Fibroblast of mammary gland (primary cell): Measurements from ENCODE around the gene MLH3.

Experiments
- DNase-seq: peaks from one replicate; pipeline ENCODE4 v3.0.0-alpha.2; 2010; ENCODE audit warnings: low read depth
- H3K4me3 ChIP-seq: 2 replicates; pipeline ENCODE4 v1.5.1; 2011; ENCODE audit warnings: low read depth, mild to moderate bottlenecking, low read length, moderate library complexity; ENCODE audit not compliant: control insufficient read depth
- CTCF ChIP-seq: conservative IDR thresholded peaks from 2 replicates; pipeline ENCODE4 v1.5.1; 2011; ENCODE audit warnings: low read depth, low read length, inconsistent platforms; ENCODE audit not compliant: control insufficient read depth, insufficient read depth

Gene MLH3

DNA sequence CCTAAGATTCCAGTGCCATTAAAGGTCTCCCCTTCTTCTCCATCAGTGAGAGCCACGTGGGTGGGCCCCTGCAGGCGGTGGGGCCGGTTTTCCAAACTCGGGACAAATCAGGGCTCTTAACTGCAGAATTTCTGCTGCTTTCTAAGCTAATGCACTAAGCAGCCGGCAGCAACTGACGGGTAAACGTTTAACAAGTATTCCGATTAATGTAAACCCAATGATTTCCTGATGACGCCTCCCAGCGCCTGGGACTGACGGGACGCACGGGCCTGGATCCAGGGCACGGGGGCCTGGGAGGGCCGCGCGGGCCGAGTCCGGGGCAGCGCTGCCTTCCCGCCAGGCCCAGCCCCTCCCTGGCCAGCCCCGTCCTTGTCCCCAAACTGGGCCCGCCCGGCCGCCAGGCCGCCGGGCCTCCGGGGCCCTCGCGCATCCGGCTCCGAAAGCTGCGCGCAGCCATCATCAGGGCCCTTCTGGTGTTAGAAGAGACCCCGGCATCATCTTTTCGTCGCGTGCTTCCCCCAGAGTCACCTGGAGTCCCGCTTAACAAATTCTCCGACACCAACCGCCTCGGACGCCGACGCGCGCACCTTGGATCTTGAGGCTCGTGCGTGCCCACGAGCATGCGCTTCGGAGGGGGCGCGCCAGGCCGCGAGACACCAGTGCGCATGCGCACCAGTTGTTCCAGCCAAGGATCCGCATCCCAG is at the start of gene MLH3:
MLH3 (minus strand) TSS at position 616 of the 704 bp plus-strand sequence. CDS start 1,812 bp downstream, outside the sequence.
- DNase-seq = peak; percentile 72
- H3K4me3 ChIP-seq = peak within 1 kb of the TSS; percentile 48
- TF ChIP-seq CTCF = no peak

DNA sequence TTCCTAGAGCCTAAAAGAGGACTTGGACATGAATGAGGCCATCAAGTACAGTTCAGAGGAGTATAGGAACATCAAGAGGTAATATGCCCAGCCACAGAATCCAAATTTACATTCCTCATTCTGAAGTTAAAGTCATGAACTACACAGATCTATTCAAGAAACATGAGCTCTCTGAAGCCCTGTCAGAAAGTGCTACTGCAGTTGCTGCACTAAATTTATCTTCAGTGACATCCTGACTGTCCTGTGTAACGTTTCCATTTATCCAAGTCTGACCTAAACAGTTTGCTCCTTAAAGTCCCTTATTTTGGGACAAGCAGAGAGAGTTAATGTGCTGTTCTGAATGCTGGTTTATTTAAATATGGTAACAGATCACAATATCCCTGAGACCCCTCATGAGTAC is 47.4 kb upstream of the MLH3 start:
- no peak for TF ChIP-seq CTCF
- no peak for DNase-seq
- H3K4me3 ChIP-seq = no peak overlapping the region

DNA sequence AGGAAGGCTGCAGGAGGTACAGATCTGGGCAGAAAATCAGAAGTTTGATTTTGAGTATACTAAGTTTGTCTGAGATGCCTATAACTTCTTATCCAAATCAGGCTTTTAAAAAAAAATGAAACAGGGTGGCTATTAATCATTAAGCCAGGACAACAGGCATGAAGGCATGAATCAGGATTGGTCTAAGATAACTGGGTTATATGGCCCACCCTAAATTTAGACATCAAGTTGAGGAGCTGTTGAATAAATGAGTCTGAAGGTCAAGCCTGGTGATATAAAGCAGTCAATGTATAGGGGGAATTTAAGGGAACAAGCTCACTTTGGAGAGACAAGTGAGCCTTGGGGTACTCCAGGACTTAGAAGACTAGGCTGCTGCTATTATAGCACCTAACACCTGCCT is 46.9 kb upstream of the MLH3 start:
- no peak for TF ChIP-seq CTCF
- H3K4me3 ChIP-seq = no peak overlapping the region
- DNase-seq = no peak

GRCh38 chr14:75096959-75097358 is 45.7 kb upstream of the MLH3 start:
- no peak overlapping the region for H3K4me3 ChIP-seq
- no peak for DNase-seq
- TF ChIP-seq CTCF = no peak

GRCh38 chr14:75095690-75096089 is 44.4 kb upstream of the MLH3 start:
- no peak for DNase-seq
- no peak for TF ChIP-seq CTCF
- H3K4me3 ChIP-seq = no peak overlapping the region

DNA sequence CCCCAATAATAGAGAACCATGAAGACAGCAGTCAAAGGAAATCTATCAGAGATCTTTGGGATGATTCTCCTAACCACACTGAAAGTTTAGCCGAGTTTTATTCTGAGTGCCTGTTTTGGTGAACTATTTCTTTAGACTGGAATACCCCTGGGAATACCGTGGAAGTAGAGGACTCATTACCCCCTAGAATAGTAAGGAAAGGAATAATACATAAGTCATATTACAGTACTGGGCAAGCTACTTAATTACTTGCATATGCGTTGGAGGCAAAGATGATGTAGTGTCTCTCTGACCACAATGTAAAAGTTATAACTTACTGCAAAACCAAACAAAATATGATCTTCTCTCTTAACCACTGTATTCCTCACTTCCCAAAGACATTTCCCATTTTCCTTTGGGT is 43.6 kb upstream of the MLH3 start:
- peak; percentile 79 for DNase-seq
- TF ChIP-seq CTCF = no peak
- H3K4me3 ChIP-seq = no peak overlapping the region
